T-helper 22 cell (primary cell): Measurements from ENCODE around the gene NOL11.
"Not testable (repeated sequence)": the region's sequence is repeated elsewhere in the genome, so short reads cannot be mapped to it uniquely, and the experiment has no call there.

ENCODE experiments used
- DNase-seq: peaks from one replicate; pipeline ENCODE4 v3.0.0-alpha.2; 2020; ENCODE audit warnings: low read depth

NOL11 gene

GRCh38 chr17:67754001-67754400 is 36.3 kb downstream of the NOL11 start:
- no peak for DNase-seq

- not testable (repeated sequence) for DNase-seq
These were observed 37.0 kb downstream of the NOL11 start for GRCh38 chr17:67754686-67755085.

GRCh38 chr17:67756766-67757165 is 39.0 kb downstream of the NOL11 start:
- not testable (repeated sequence) for DNase-seq

- no peak for DNase-seq
These were observed 41.8 kb downstream of the NOL11 start for GRCh38 chr17:67759355-67760171.

GRCh38 chr17:67765623-67766022 is 47.9 kb downstream of the NOL11 start:
- no peak for DNase-seq

- no peak for DNase-seq
These were observed 51.5 kb downstream of the NOL11 start for GRCh38 chr17:67769231-67769630.

GRCh38 chr17:67770539-67770938 is 52.8 kb downstream of the NOL11 start:
- DNase-seq, result no peak

- no peak for DNase-seq
These were observed 54.9 kb downstream of the NOL11 start for GRCh38 chr17:67772679-67773078.

GRCh38 chr17:67773246-67773645 is 55.5 kb downstream of the NOL11 start:
- DNase-seq, result no peak

GRCh38 chr17:67779098-67779672 is 61.4 kb downstream of the NOL11 start:
- DNase-seq, result no peak

- DNase-seq, result no peak
These were observed 66.8 kb downstream of the NOL11 start for GRCh38 chr17:67784364-67785121.

- DNase-seq, result no peak
These were observed 67.4 kb downstream of the NOL11 start for GRCh38 chr17:67785122-67785477.

- DNase-seq, result no peak
These were observed 67.8 kb downstream of the NOL11 start for GRCh38 chr17:67785504-67785903.
